Osteocyte (in vitro differentiated cells): ENCODE results near the gene PLEKHN1. TPM values are rescaled to one million over a fixed set of nuclear protein-coding genes. Genes with fewer than 3 reads are reported as not detected.
"Not testable (repeated sequence)": the region's sequence is repeated elsewhere in the genome, so short reads cannot be mapped to it uniquely, and the experiment has no call there.

Experiments
- DNase-seq: peaks from one replicate; pipeline ENCODE4 v3.0.0; 2021; ENCODE audit warnings: mixed read lengths; ENCODE audit not compliant: unreplicated experiment; ENCODE audit errors: extremely low spot score
- H3K27ac Mint-ChIP-seq: one replicate; pipeline ENCODE4 v1.8.0; 2021; ENCODE audit warnings: mild to moderate bottlenecking, mixed read lengths; ENCODE audit not compliant: unreplicated experiment
- H3K27me3 Mint-ChIP-seq: one replicate; pipeline ENCODE4 v1.8.0; 2021; ENCODE audit warnings: mixed read lengths; ENCODE audit not compliant: unreplicated experiment
- H3K36me3 Mint-ChIP-seq: one replicate; pipeline ENCODE4 v1.8.0; 2021; ENCODE audit warnings: mixed read lengths; ENCODE audit not compliant: unreplicated experiment
- H3K4me1 Mint-ChIP-seq: one replicate; pipeline ENCODE4 v1.8.0; 2021; ENCODE audit warnings: mixed read lengths; ENCODE audit not compliant: unreplicated experiment
- H3K4me3 Mint-ChIP-seq: one replicate; pipeline ENCODE4 v1.8.0; 2021; ENCODE audit warnings: mild to moderate bottlenecking, moderate library complexity, mixed read lengths; ENCODE audit not compliant: unreplicated experiment
- H3K9me3 Mint-ChIP-seq: one replicate; pipeline ENCODE4 v1.8.0; 2021; ENCODE audit warnings: mixed read lengths; ENCODE audit not compliant: unreplicated experiment
- CTCF ChIP-seq: fragments of 200-600 bp; sonication (generic); IDR thresholded peaks from 2 replicates; pipeline ENCODE4 v1.5.0; 2021; ENCODE audit warnings: antibody characterized with exemption, mild to moderate bottlenecking, moderate library complexity
- total RNA-seq: library from RNA; stranded (reverse); gene quantifications from 2 replicates; pipeline ENCODE4 v1.2.1, GENCODE V29; 2021

Gene PLEKHN1
- total RNA-seq, 1 donor from 2014 or later = 0.21 TPM

DNA sequence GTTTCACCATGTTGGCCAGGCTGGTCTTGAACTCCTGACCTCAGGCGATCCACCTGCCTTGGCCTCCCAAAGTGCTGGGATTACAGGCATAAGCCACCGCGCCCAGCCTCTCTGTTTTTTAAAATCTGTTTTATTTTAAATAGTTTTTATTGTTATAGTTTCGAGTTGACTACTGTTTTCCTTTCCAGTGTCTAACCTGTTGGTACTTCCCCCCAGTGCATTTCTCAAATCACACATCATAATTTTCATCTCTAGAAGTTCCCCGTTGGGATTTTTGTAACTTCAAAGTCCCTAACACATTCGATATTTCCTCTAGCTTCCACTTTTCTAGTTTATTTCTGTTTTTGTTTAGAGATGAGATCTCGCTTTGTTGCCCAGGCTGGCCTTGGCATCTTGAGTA is 26.1 kb downstream of the PLEKHN1 start:
- Mint-ChIP-seq H3K36me3 (peaks cover 5% of the 10 kb centered on the region), H3K27ac (no peak overlapping the region), H3K9me3 (peaks cover 4% of the 10 kb centered on the region), H3K27me3 (no peaks in the 10 kb centered on the region), H3K4me3 (no peak overlapping the region), H3K4me1 (peaks cover 5% of the 10 kb centered on the region)
- no peak for DNase-seq
- no peak for TF ChIP-seq CTCF

GRCh38 chr1:993379-993995 is 27.2 kb downstream of the PLEKHN1 start:
- Mint-ChIP-seq H3K4me1 (peaks cover 5% of the 10 kb centered on the region), H3K4me3 (no peak overlapping the region), H3K36me3 (peaks cover 5% of the 10 kb centered on the region), H3K27me3 (no peaks in the 10 kb centered on the region), H3K27ac (no peak overlapping the region), H3K9me3 (peaks cover 4% of the 10 kb centered on the region)
- no peak for DNase-seq
- TF ChIP-seq CTCF = no peak

DNA sequence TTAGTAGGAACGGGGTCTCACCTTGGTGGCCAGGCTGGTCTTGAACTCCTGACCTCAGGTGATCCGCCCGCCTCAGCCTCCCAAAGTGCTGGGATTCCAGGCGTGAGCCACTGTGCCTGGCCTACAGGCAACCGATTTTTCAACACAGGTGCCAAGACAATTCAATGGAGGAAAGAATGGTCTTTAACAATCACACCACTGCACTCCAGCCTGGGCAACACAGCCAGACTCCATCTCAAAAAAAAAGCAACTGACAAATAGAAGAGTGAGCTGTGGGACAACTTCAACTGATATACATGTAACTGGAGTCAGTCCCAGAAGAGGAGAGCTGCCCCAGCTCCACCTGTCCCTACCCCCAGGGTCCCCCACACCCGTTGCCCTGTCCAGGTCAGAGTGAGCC is 28.3 kb downstream of the PLEKHN1 start:
- DNase-seq, H3K4me1 Mint-ChIP-seq, H3K27ac Mint-ChIP-seq, H3K9me3 Mint-ChIP-seq, H3K36me3 Mint-ChIP-seq, H3K4me3 Mint-ChIP-seq, H3K27me3 Mint-ChIP-seq: not testable (repeated sequence)

- no peak overlapping the region for H3K27ac Mint-ChIP-seq
- peaks cover 7% of the 10 kb centered on the region for H3K4me1 Mint-ChIP-seq
- DNase-seq = no peak
- TF ChIP-seq CTCF = no peak
- no peaks in the 10 kb centered on the region for H3K27me3 Mint-ChIP-seq
- peaks cover 4% of the 10 kb centered on the region for H3K9me3 Mint-ChIP-seq
- H3K36me3 Mint-ChIP-seq = peaks cover 5% of the 10 kb centered on the region
- H3K4me3 Mint-ChIP-seq = no peak overlapping the region
Measured at GRCh38 chr1:995665-996633, 29.7 kb downstream of the PLEKHN1 start.

DNA sequence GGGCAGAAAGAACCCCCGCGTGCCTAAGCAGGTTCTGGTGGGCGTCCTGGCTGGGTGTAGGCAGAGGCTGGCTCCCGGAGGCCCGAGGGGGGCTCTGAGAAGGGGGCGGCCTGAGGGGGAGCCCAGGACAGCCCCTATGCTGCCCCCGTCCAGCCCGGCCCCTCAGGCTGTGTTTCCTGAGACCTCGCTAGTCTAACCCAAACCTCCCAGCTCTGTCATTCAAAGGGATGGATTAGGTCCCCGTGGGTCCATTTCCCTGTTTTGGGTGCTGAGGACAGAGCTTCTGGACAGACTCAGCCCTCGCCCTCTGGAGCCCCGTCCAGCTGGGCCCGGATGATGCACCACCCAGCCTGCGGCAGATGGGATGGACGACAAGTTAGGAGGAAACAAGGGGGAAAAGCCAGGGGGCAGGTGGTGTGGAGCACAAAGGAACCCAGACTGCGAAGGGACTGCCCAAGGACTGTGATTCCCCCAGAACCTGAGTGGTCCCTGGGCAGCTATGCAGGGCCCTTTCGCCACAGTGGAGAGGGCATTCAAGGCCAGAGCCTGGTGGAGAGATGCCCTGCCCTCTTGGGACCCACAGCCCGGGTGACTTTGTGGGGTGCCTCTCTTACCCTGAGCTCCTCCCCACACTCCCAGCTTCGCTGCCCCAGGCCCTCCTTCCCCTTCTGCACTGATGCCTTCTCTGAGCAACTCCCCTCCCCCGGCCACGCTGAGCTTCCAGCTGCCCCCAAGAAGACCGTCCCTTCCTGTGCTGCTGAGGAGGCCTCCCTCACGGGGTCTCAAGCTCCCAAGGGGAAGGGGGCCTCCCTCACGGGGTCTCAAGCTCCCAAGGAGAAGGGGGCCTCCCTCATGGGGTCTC is 30.8 kb downstream of the PLEKHN1 start:
- Mint-ChIP-seq H3K36me3 (peaks cover 4% of the 10 kb centered on the region), H3K27me3 (no peaks in the 10 kb centered on the region), H3K27ac (no peak overlapping the region), H3K4me1 (peaks cover 10% of the 10 kb centered on the region), H3K9me3 (peaks cover 4% of the 10 kb centered on the region), H3K4me3 (no peak overlapping the region)
- TF ChIP-seq CTCF = no peak
- DNase-seq = no peak
